Trophoblast cell (in vitro differentiated cells and primary cell): ENCODE results near the gene KLF6.
A peak's percentile ranks its signal among the peaks of the same experiment; 100 is the strongest.

Source experiments
- DNase-seq, 2 donors: peaks; one replicate each; pipeline ENCODE4 v3.0.0-alpha.2; 2016
- H2AFZ ChIP-seq: 2 replicates; pipeline ENCODE4 v1.6.1; 2013; ENCODE audit warnings: low read length, moderate library complexity, mild to moderate bottlenecking; ENCODE audit not compliant: insufficient read depth, poor library complexity
- H2AK5ac ChIP-seq: 2 replicates; pipeline ENCODE4 v1.6.1; 2013; ENCODE audit warnings: mild to moderate bottlenecking, low read length
- H2BK120ac ChIP-seq: 2 replicates; pipeline ENCODE4 v1.6.1; 2013; ENCODE audit warnings: low read length, mild to moderate bottlenecking, moderate library complexity; ENCODE audit not compliant: insufficient read depth, poor library complexity
- H2BK12ac ChIP-seq: 2 replicates; pipeline ENCODE4 v1.6.1; 2013; ENCODE audit warnings: mild to moderate bottlenecking, low read length, moderate library complexity
- H2BK5ac ChIP-seq: 2 replicates; pipeline ENCODE4 v1.6.1; 2013; ENCODE audit warnings: low read length, low read depth, moderate library complexity, mild to moderate bottlenecking; ENCODE audit not compliant: poor library complexity
- H3K14ac ChIP-seq: 2 replicates; pipeline ENCODE4 v1.6.1; 2013; ENCODE audit warnings: mild to moderate bottlenecking, low read length
- H3K18ac ChIP-seq: 2 replicates; pipeline ENCODE4 v1.6.1; 2013; ENCODE audit warnings: mild to moderate bottlenecking, low read length
- H3K23ac ChIP-seq: 2 replicates; pipeline ENCODE4 v1.6.1; 2013; ENCODE audit warnings: low read length
- H3K27ac ChIP-seq: 2 replicates; pipeline ENCODE4 v1.5.1; 2013; ENCODE audit warnings: low read depth, mild to moderate bottlenecking, inconsistent platforms, low read length, moderate library complexity
- H3K27me3 ChIP-seq: 2 replicates; pipeline ENCODE4 v1.6.1; 2013; ENCODE audit warnings: inconsistent platforms, mild to moderate bottlenecking, low read length, moderate library complexity; ENCODE audit not compliant: insufficient read depth
- H3K36me3 ChIP-seq, 2 experiments: 1 replicate in 1 of 2; 2 replicates in 1 of 2; pipeline ENCODE4 v1.6.1; 2013; ENCODE audit warnings: low read length in 2 of 2, mild to moderate bottlenecking in 2 of 2, moderate library complexity in 1 of 2; ENCODE audit not compliant: insufficient read depth in 2 of 2, control insufficient read depth in 1 of 2
- H3K4ac ChIP-seq: 2 replicates; pipeline ENCODE4 v1.6.1; 2013; ENCODE audit warnings: low read depth, mild to moderate bottlenecking, low read length, moderate library complexity
- H3K4me1 ChIP-seq, 2 experiments: 1 replicate in 1 of 2; 2 replicates in 1 of 2; pipeline ENCODE4 v1.6.1; 2013; ENCODE audit warnings: low read length in 2 of 2, mild to moderate bottlenecking in 2 of 2, moderate library complexity in 1 of 2; ENCODE audit not compliant: insufficient read depth in 2 of 2, control insufficient read depth in 1 of 2
- H3K4me2 ChIP-seq: 2 replicates; pipeline ENCODE4 v1.6.1; 2013; ENCODE audit warnings: inconsistent platforms, mild to moderate bottlenecking, low read length, moderate library complexity
- H3K4me3 ChIP-seq: 2 replicates; pipeline ENCODE4 v1.5.1; 2013; ENCODE audit warnings: mild to moderate bottlenecking, low read depth, low read length, inconsistent platforms
- H3K79me1 ChIP-seq: one replicate; pipeline ENCODE4 v1.6.1; 2013; ENCODE audit warnings: low read length
- H3K79me2 ChIP-seq: 2 replicates; pipeline ENCODE4 v1.6.1; 2013; ENCODE audit warnings: low read length, mild to moderate bottlenecking; ENCODE audit not compliant: control insufficient read depth, insufficient read depth, poor library complexity
- H3K9ac ChIP-seq: 2 replicates; pipeline ENCODE4 v1.6.1; 2013; ENCODE audit warnings: mild to moderate bottlenecking, low read length
- H3K9me3 ChIP-seq: 2 replicates; pipeline ENCODE4 v1.6.1; 2013; ENCODE audit warnings: low read depth, mild to moderate bottlenecking, control low read depth, inconsistent platforms, low read length; ENCODE audit not compliant: insufficient read depth
- H4K12ac ChIP-seq: 2 replicates; pipeline ENCODE4 v1.6.1; 2013; ENCODE audit warnings: low read depth, mild to moderate bottlenecking, low read length, moderate library complexity
- H4K8ac ChIP-seq: 2 replicates; pipeline ENCODE4 v1.6.1; 2013; ENCODE audit warnings: low read depth, mild to moderate bottlenecking, low read length, moderate library complexity
- H4K91ac ChIP-seq: one replicate; pipeline ENCODE4 v1.6.1; 2013; ENCODE audit warnings: low read depth, mild to moderate bottlenecking, low read length, moderate library complexity
- WGBS: extraction: QIAGEN DNeasy Blood & Tissue Kit; methylation state at CpG from one replicate; pipeline ENCODE4 v1.1.7; 2013; ENCODE audit warnings: missing lambda C conversion rate; ENCODE audit not compliant: insufficient read length, insufficient coverage; ENCODE audit errors: extremely low coverage; 5-methylcytosine and 5-hydroxymethylcytosine counted together

KLF6 gene

DNA sequence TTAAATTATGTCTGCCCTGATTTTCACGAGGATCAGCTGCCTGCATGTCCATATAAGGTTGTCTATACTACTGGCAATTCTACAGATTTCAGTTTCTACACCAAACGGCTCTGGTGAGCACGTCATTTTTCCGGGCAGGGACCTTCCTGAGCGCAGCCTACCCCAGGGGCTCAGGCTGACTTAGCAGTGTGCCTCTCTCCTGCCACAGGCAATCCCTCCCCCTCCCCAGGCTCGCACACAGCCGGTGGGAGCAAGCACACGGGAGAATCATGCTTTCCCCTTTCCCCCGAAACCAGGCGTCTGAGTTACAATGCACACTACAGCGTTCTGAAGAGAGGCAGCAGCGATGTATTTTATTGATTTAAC is 1.7 kb downstream of the KLF6 start:
- H4K91ac ChIP-seq: peak overlapping the region; percentile 27
- H3K4ac ChIP-seq: peak overlapping the region; percentile 93
- H3K9me3 ChIP-seq: peaks cover 1% of the 10 kb centered on the region
- peak overlapping the region; percentile 1 for H2BK120ac ChIP-seq
- H3K4me1 ChIP-seq: peaks cover 26 to 37% of the 10 kb centered on the region in 2 experiments
- WGBS: no CpG with 5 or more reads among the region's 12 CpGs
- H2AFZ ChIP-seq: no peak overlapping the region
- no peaks in the 10 kb centered on the region for H3K27me3 ChIP-seq
- H2BK5ac ChIP-seq: peak overlapping the region; percentile 88
- peak overlapping the region; percentile 58 for H3K23ac ChIP-seq
- peaks cover 53% of the 10 kb centered on the region for H3K79me1 ChIP-seq
- peaks cover 49% of the 10 kb centered on the region for H3K79me2 ChIP-seq
- DNase-seq: peak; percentile 72 to 74
- peak overlapping the region; percentile 98 for H3K27ac ChIP-seq
- peak overlapping the region; percentile 96 for H3K4me3 ChIP-seq
- H3K9ac ChIP-seq: peak overlapping the region; percentile 100
- H3K18ac ChIP-seq: peak overlapping the region; percentile 79
- peak overlapping the region; percentile 65 for H3K4me2 ChIP-seq
- H4K8ac ChIP-seq: peak overlapping the region; percentile 56
- H3K36me3 ChIP-seq: peaks cover 36 to 42% of the 10 kb centered on the region in 2 experiments
- H3K14ac ChIP-seq: peak overlapping the region; percentile 69
- H4K12ac ChIP-seq: no peak overlapping the region
- no peak overlapping the region for H2AK5ac ChIP-seq
- no peak overlapping the region for H2BK12ac ChIP-seq

DNA sequence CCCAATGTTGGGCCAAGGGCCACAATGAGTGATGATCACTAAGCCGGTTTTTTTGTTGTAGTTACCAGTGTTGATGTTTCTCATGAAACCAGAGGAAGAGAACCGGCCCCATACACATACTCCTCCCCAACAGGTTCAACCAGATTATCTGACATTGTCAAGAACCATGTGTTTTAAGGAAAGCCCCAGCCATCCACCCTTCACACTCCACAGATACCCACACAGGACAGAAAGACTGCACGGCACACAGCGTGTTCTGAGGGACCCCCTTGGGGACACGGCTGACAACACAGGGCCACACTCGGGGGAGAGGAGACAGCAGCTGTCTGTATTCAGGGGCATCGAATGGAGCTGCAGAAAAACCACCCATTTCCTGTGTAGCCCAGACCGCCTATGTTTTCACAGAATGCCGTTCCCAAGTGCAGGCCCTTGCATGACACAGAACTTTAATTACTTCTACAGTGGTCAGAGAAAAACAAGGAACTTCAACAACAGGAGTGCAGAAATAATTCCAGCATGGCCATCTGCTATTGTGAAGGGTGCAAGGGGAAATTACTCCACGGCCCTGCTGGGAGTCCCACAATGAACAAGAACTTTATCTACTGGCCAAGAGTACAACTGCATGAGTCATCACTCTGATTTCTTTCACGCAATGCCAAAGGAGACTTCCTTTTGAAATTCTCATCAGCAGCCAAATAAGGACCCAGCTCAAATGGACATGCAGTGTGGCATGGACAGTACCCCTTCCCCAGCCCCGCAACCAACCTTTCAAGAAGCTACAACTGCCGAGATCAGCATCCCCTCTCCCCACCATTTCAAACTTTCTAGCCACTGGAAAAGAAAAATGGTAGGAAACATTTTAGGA is 2.3 kb downstream of the KLF6 start:
- Histone ChIP-seq H3K79me2 (peaks cover 49% of the 10 kb centered on the region), H4K8ac (peak overlapping the region; percentile 17), H3K4ac (peak overlapping the region; percentile 93), H2BK12ac (no peak overlapping the region), H3K23ac (no peak overlapping the region), H4K12ac (no peak overlapping the region), H3K9ac (peak overlapping the region; percentile 100), H3K18ac (peak overlapping the region; percentile 81), H3K27me3 (no peaks in the 10 kb centered on the region), H4K91ac (peak overlapping the region; percentile 11), H3K4me3 (peak overlapping the region; percentile 96), H3K27ac (peak overlapping the region; percentile 98), H3K9me3 (peaks cover 1% of the 10 kb centered on the region), H2BK120ac (peak overlapping the region; percentile 1), H2AFZ (no peak overlapping the region), H3K79me1 (peaks cover 53% of the 10 kb centered on the region), H3K14ac (peak overlapping the region; percentile 18), H3K36me3 (peaks cover 38 to 44% of the 10 kb centered on the region in 2 experiments), H2AK5ac (no peak overlapping the region), H3K4me2 (peak overlapping the region; percentile 65), H2BK5ac (peak overlapping the region; percentile 88), H3K4me1 (peaks cover 26 to 38% of the 10 kb centered on the region in 2 experiments)
- WGBS: no CpG with 5 or more reads among the region's 13 CpGs
- peak; percentile 87 to 96 for DNase-seq

DNA sequence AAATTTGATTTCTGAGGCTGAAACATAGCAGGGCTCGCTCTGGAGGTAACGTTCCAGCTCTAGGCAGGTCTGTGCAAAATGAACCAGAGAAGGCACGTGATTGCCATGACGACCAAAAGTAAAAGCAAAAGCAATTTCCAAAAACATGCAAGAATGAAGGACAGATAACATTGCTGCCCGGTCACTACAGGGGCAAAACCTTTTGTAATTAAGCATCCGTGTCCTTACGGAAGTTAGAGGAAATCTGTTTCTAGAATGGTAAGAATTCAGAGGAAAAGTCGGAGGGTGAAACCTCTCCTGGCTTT is 2.9 kb downstream of the KLF6 start:
- Histone ChIP-seq H3K79me2 (peaks cover 49% of the 10 kb centered on the region), H3K79me1 (peaks cover 53% of the 10 kb centered on the region), H3K9ac (peak overlapping the region; percentile 69), H2AFZ (no peak overlapping the region), H3K4me3 (peak overlapping the region; percentile 96), H3K36me3 (peaks cover 39 to 46% of the 10 kb centered on the region in 2 experiments), H3K4me1 (peaks cover 26 to 38% of the 10 kb centered on the region in 2 experiments), H2BK120ac (no peak overlapping the region), H3K4ac (peak overlapping the region; percentile 93), H3K23ac (no peak overlapping the region), H2BK5ac (no peak overlapping the region), H3K27me3 (no peaks in the 10 kb centered on the region), H4K91ac (no peak overlapping the region), H2AK5ac (no peak overlapping the region), H2BK12ac (no peak overlapping the region), H3K9me3 (peaks cover 1% of the 10 kb centered on the region), H3K18ac (no peak overlapping the region), H4K12ac (no peak overlapping the region), H3K27ac (peak overlapping the region; percentile 98), H3K14ac (peak overlapping the region; percentile 67), H4K8ac (no peak overlapping the region), H3K4me2 (peak overlapping the region; percentile 65)
- no peak for DNase-seq
- WGBS: no CpG with 5 or more reads among the region's 8 CpGs

DNA sequence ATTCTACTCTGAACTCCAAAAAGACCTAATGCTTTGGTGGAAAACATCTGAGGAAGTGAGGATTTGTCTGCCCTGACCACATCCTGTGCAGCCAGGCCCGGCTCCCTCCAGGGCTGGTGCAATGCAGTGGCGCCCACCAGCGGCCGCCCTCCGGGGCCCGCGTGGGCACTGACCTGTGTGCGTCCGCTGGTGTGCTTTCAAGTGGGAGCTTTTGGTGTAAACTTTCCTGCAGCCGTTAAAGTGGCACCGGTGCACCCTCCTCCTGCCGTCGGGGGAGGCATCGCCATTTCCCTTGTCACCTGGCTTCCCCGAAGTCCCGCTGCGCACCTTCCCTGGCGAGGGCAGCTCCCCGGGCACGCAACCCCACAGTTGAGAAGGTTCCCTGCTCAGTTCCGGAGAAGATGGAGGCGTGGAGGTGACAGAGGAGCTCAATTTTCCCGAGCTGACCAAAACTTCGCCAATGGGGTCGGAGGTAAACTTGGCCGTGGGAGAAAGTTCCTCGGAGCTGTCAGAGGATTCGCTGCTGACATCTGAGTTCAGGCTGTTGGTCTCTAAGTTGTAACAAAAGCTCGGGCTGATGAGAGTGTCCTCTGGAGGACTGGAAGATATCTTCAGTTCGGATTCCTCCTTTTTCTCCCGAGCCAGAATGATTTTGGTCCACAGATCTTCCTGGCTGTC is 3.4 kb downstream of the KLF6 start:
- Histone ChIP-seq H2BK12ac (peak overlapping the region; percentile 6), H3K79me1 (peaks cover 51% of the 10 kb centered on the region), H3K4me2 (peak overlapping the region; percentile 65), H2AK5ac (no peak overlapping the region), H3K4ac (peak overlapping the region; percentile 93), H3K23ac (no peak overlapping the region), H3K9ac (peak overlapping the region; percentile 69), H3K14ac (peak overlapping the region; percentile 67), H3K4me3 (peak overlapping the region; percentile 96), H4K91ac (no peak overlapping the region), H3K36me3 (peaks cover 39 to 46% of the 10 kb centered on the region in 2 experiments), H3K27me3 (no peaks in the 10 kb centered on the region), H3K9me3 (peaks cover 1% of the 10 kb centered on the region), H2BK120ac (peak overlapping the region; percentile 47), H3K79me2 (peaks cover 49% of the 10 kb centered on the region), H2BK5ac (peak overlapping the region; percentile 67), H4K8ac (peak overlapping the region; percentile 8), H3K18ac (peak overlapping the region; percentile 81), H2AFZ (no peak overlapping the region), H4K12ac (no peak overlapping the region), H3K4me1 (peaks cover 24 to 38% of the 10 kb centered on the region in 2 experiments), H3K27ac (peak overlapping the region; percentile 98)
- no CpG with 5 or more reads among the region's 31 CpGs for WGBS
- peak; percentile 48 to 61 for DNase-seq
